Mesodermal cell (in vitro differentiated cells): ENCODE results near the gene ERBIN.
"Not testable (repeated sequence)": the region's sequence is repeated elsewhere in the genome, so short reads cannot be mapped to it uniquely, and the experiment has no call there.

ENCODE experiments used
- H3K27ac ChIP-seq: 2 replicates; pipeline ENCODE4 v1.7.0; 2013; ENCODE audit warnings: mild to moderate bottlenecking, low read depth, low read length, moderate library complexity; ENCODE audit not compliant: severe bottlenecking
- H3K36me3 ChIP-seq: 2 replicates; pipeline ENCODE4 v1.7.1; 2013; ENCODE audit warnings: mild to moderate bottlenecking, low read length, moderate library complexity; ENCODE audit not compliant: control insufficient read depth, insufficient read depth
- H3K4me1 ChIP-seq: one replicate; pipeline ENCODE4 v1.7.1; 2013; ENCODE audit warnings: mild to moderate bottlenecking, low read length; ENCODE audit not compliant: insufficient read depth, control insufficient read depth, poor library complexity, severe bottlenecking
- H3K4me3 ChIP-seq: 2 replicates; pipeline ENCODE4 v1.7.0; 2013; ENCODE audit warnings: low read length, control low read depth, mild to moderate bottlenecking; ENCODE audit not compliant: insufficient read depth, poor library complexity, severe bottlenecking; ENCODE audit errors: extremely low read depth
- H3K9me3 ChIP-seq: 2 replicates; pipeline ENCODE4 v1.7.1; 2013; ENCODE audit warnings: mild to moderate bottlenecking, low read length, moderate library complexity; ENCODE audit not compliant: control insufficient read depth
- WGBS, 2 experiments: methylation state at CpG; one replicate each; pipeline ENCODE4 v1.1.5; 2013; ENCODE audit warnings: missing lambda C conversion rate in 2 of 2; ENCODE audit not compliant: insufficient coverage in 2 of 2; 5-methylcytosine and 5-hydroxymethylcytosine counted together

The ERBIN gene

DNA sequence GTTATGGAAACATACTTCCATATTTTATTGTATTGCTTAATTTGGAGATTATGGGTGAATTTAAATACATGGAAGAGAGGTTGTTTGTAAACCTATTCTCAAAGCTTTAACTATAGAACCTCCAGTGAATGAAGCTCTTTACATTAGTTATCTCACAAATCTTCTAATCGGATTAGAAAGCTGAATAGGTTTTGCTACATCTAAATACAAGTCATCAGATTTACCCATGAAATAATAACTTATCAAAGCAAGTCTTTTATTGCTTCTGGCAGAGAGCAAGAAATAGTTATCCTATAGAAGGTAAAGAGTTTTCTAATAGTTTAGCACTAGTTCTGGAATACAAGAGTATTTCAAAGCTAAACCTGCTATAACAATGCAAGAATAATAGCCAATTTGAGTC lies 113.3 kb downstream of the ERBIN start:
- WGBS, 2 experiments = no CpG with 5 or more reads among the region's 1 CpG
- Histone ChIP-seq H3K36me3 (peaks cover 64% of the 10 kb centered on the region), H3K27ac (no peak overlapping the region), H3K4me1 (no peaks in the 10 kb centered on the region), H3K9me3 (no peaks in the 10 kb centered on the region), H3K4me3 (no peak overlapping the region)

DNA sequence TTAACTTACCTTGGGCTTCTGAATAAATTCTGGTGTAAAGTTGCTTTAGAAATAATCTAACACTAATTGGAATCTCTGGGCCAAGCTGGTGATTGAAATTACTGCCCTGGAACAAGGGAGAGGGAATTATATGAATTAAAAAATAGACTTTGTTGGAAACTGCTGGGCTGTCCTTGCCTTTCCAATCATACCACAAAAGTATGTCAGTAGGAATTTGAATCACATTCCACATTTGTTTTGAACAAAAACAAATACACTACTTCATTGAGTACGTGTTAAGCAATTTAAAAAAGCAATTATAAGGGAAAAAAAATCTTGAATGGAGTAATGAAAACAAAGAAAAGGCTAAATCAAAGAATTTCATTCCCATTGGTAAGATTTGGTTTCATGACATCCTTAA lies 115.3 kb downstream of the ERBIN start:
- Histone ChIP-seq H3K9me3 (no peaks in the 10 kb centered on the region), H3K4me1 (no peaks in the 10 kb centered on the region), H3K36me3 (peaks cover 58% of the 10 kb centered on the region), H3K4me3 (no peak overlapping the region), H3K27ac (no peak overlapping the region)
- WGBS, 2 experiments = no CpG with 5 or more reads among the region's 1 CpG

DNA sequence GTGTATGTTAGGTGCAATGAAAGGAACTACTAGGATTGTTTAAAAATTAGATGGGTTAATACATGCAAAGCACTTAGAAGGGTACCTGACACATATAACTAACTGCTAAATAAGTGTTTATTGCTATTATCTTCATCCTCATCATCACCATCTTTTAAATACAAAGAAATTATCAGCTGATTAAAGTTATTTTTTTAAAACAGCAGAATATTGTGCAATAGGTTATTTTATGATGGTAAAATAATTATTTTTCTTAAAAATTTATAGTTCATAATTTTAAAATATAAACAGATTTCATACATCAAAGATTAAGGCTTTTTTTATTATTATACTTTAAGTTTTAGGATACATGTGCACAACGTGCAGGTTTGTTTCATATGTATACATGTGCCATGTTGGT lies 130.9 kb downstream of the ERBIN start:
- Histone ChIP-seq H3K9me3 (no peaks in the 10 kb centered on the region), H3K27ac (no peak overlapping the region), H3K36me3 (peaks cover 27% of the 10 kb centered on the region), H3K4me3 (no peak overlapping the region), H3K4me1 (no peaks in the 10 kb centered on the region)
- no CpG with 5 or more reads among the region's 1 CpG for WGBS, 2 experiments

DNA sequence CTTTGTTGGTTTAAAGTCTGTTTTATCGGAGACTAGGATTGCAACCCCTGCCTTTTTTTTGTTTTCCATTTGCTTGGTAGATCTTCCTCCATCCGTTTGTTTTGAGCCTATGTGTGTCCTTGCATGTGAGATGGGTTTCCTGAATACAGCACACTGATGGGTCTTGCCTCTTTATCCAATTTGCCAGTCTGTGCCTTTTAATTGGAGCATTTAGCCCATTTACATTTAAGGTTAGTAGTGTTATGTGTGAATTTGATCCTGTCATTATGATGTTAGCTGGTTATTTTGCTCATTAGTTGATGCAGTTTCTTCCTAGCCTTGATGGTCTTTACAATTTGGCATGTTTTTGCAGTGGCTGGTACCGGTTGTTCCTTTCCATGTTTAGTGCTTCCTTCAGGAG lies 134.9 kb downstream of the ERBIN start:
- H3K36me3 ChIP-seq = peaks cover 14% of the 10 kb centered on the region
- H3K27ac ChIP-seq, H3K4me3 ChIP-seq, H3K4me1 ChIP-seq, H3K9me3 ChIP-seq: not testable (repeated sequence)
- 100% methylated on average over 1 of the region's 3 CpGs; no CpG with 5 or more reads in 1 of the 2 experiments for WGBS, 2 experiments

DNA sequence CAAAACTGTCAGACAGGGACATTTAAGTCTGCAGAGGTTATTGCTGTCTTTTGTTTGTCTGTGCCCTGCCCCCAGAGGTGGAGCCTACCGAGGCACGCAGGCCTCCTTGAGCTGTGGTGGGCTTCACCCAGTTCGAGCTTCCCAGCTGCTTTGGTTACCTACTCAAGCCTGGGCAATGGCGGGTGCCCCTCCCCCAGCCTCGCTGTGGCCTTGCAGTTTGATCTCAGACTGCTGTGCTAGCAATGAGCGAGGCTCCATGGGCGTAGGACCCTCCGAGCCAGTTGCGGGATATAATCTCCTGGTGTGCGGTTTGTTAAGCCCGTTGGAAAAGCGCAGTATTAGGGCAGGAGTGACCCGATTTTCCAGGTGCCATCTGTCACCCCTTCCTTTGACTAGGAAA lies 136.7 kb downstream of the ERBIN start:
- H3K36me3 ChIP-seq = peaks cover 22% of the 10 kb centered on the region
- not testable (repeated sequence) for H3K4me1 ChIP-seq, H3K4me3 ChIP-seq, H3K9me3 ChIP-seq, H3K27ac ChIP-seq
- 94 to 100% methylated on average over 13 of the region's 13 CpGs for WGBS, 2 experiments

DNA sequence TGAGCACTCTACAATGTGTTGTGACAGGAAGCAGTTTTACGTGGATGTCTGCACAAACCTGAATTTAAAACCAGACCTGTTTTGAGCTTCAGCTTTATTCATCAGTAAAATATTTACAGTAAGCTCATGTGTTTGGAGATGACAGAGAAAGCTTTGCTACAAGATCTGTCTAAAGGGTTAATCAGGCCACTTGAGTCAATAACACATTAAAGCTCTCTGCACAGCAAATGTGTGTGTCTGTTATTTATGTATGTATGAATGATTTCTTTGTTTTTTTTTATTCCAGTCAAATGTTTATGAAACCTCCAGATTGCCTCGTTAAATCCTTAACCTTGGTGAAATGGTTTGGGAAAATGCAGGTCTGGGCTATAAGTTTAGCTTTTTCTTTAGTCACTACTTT lies 140.5 kb downstream of the ERBIN start:
- WGBS, 2 experiments = 100% methylated on average over 1 of the region's 2 CpGs; no CpG with 5 or more reads in 1 of the 2 experiments
- Histone ChIP-seq H3K27ac (no peak overlapping the region), H3K4me1 (no peaks in the 10 kb centered on the region), H3K4me3 (no peak overlapping the region), H3K9me3 (no peaks in the 10 kb centered on the region), H3K36me3 (peaks cover 36% of the 10 kb centered on the region)

DNA sequence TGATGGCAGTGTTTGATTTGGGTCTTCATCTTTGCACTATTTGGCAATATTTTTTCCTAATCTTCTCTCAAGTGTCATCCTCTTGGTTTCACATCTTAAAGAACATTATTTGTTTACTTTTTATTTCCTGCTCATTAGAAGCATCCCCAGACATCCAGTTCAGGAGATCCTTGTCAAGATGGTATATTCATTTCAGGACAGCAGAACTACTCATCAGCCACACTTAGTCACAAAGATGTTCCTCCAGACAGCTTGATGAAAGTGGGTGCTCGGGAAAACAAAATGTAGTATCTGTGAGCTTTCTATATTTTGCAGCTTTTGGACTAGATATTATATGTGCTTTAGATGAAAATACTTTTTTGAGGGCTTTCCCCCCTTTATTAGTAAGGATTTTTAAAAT lies 145.7 kb downstream of the ERBIN start:
- Histone ChIP-seq H3K9me3 (no peaks in the 10 kb centered on the region), H3K36me3 (peaks cover 29% of the 10 kb centered on the region), H3K4me1 (no peaks in the 10 kb centered on the region), H3K4me3 (no peak overlapping the region), H3K27ac (no peak overlapping the region)
- no CpG with 5 or more reads among the region's 1 CpG for WGBS, 2 experiments

DNA sequence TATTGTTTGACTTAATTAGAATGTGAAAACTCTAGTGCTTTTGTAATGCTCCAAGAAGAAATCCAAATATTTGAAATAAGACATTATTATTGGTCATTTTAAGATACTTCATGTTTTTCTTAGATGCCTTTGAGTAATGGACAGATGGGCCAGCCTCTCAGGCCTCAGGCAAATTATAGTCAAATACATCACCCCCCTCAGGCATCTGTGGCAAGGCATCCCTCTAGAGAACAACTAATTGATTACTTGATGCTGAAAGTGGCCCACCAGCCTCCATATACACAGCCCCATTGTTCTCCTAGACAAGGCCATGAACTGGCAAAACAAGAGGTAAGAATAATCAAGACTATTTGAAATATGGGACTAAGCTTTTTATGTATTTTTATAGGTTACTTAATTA lies 148.5 kb downstream of the ERBIN start:
- no peaks in the 10 kb centered on the region for H3K9me3 ChIP-seq
- peaks cover 30% of the 10 kb centered on the region for H3K36me3 ChIP-seq
- no peak overlapping the region for H3K4me3 ChIP-seq

DNA sequence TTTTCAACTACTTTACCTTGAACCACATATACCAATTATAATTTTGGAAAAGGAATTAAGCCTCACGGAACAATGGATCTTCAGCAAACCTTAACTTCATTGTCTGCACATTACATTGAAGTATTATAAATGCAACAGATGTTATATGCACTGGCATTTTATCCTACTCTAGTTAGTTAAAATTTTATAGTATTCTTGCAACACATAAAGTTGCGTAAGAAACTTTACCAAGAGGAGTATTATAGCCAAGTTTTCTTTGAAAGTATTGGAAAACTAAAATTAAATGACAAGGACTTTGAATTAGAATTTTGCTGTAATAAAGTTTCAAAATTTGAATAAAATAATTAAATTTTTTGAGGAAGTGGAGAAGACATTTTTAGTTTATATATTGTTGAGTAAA lies 154.3 kb downstream of the ERBIN start:
- H3K36me3 ChIP-seq = peaks cover 26% of the 10 kb centered on the region
- no peaks in the 10 kb centered on the region for H3K9me3 ChIP-seq
- WGBS, 2 experiments = no CpG with 5 or more reads among the region's 2 CpGs
- H3K4me1 ChIP-seq = no peaks in the 10 kb centered on the region
- no peak overlapping the region for H3K4me3 ChIP-seq
- no peak overlapping the region for H3K27ac ChIP-seq

More for the DNA sequence above, 148.5 kb downstream of the ERBIN start:
- no peaks in the 10 kb centered on the region for H3K4me1 ChIP-seq
- no peak overlapping the region for H3K27ac ChIP-seq

DNA sequence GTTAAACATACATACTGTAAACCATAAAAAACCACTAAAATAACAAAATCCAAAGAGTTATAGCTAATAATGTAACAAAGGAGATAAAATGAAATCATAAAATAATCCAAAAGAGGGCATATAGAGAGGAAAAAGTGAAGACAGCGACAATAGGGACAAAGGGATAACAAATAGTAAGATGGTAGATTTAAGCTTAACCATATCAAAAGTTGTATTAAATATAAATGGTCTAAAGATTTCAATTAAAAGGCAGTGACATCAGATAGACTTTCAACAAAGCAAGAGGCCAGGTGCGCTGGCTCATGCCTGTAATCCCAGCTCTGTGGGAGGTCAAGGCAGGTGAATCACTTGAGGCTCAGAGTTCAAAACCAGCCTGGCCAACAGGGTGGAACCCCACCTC lies 163.0 kb downstream of the ERBIN start:
- H3K36me3 ChIP-seq = peaks cover 46% of the 10 kb centered on the region
- H3K27ac ChIP-seq = no peak overlapping the region
- WGBS, 2 experiments = 75% methylated on average over 1 of the region's 2 CpGs; no CpG with 5 or more reads in 1 of the 2 experiments
- no peaks in the 10 kb centered on the region for H3K4me1 ChIP-seq
- peaks cover 13% of the 10 kb centered on the region for H3K9me3 ChIP-seq
- no peak overlapping the region for H3K4me3 ChIP-seq

DNA sequence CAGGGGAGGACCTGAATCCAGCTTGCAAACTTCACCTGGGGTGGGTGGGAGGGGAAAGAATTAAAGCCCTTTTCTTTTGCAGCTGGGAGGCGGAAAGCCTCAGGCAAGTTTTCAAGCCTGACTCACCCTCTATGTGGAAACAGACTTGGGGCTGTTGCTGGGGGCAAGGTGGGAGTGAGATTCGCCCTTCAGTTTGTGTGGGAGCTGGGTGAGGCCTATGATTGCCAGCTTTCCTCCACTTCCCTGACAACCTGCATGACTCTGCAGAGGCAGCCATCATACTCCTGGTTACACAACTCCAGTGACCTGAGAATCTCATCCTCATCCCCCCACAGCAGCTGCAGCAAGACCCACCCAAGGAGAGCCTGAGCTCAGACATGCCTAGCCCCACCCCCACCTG lies 174.5 kb downstream of the ERBIN start:
- Histone ChIP-seq H3K4me3 (no peak overlapping the region), H3K4me1 (no peaks in the 10 kb centered on the region), H3K9me3 (peaks cover 43% of the 10 kb centered on the region), H3K36me3 (peaks cover 5% of the 10 kb centered on the region), H3K27ac (no peak overlapping the region)
- 100% methylated on average over 1 of the region's 2 CpGs for WGBS, 2 experiments

DNA sequence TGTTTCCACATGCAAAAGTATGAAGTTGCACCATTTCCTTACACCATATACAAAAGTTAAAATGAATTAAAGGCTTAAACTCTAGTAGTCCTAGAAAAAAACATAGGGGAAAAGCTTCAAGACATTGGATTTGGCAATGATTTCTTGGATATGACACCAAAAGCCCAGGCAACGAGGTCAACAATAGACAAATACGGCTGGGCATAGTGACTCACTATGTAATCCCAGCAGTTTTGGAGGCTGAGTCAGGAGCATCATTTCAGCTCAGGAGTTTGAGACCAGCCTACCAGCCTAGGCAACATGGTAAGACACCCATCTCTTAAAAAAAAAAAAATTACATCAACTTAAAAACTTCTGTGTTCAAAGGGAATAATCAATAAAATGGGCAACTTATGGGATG lies 186.8 kb downstream of the ERBIN start:
- Histone ChIP-seq H3K36me3 (no peaks in the 10 kb centered on the region), H3K4me1 (no peaks in the 10 kb centered on the region), H3K27ac (no peak overlapping the region), H3K4me3 (no peak overlapping the region), H3K9me3 (peaks cover 15% of the 10 kb centered on the region)
- 87 to 93% methylated on average over 2 of the region's 2 CpGs for WGBS, 2 experiments
